GM21528 (cell line): ENCODE results near the gene GRPR.

ENCODE experiments used
- ATAC-seq: cut with Tn5 transposase; IDR thresholded peaks from one replicate; pipeline ENCODE4 v1.9.1; 2021; ENCODE audit warnings: mild to moderate bottlenecking, moderate library complexity; ENCODE audit not compliant: unreplicated experiment, low FRiP score

The GRPR gene

GRCh38 chrX:16123222-16123786 is at the start of gene GRPR:
TSS of gene GRPR (plus strand) at chrX:16123565. CDS start at chrX:16123954, 389 bp downstream.
- ATAC-seq, result peak; percentile 67

- no peak for ATAC-seq
These were observed 48.3 kb upstream of the GRPR start for GRCh38 chrX:16075087-16075486.

- ATAC-seq, result no peak
These were observed 46.5 kb upstream of the GRPR start for GRCh38 chrX:16076834-16077233.

- ATAC-seq, result no peak
These were observed 45.6 kb upstream of the GRPR start for GRCh38 chrX:16077811-16078210.

GRCh38 chrX:16081357-16081756 is 42.0 kb upstream of the GRPR start:
- no peak for ATAC-seq

- no peak for ATAC-seq
These were observed 40.8 kb upstream of the GRPR start for GRCh38 chrX:16082470-16083085.

- no peak for ATAC-seq
These were observed 36.3 kb upstream of the GRPR start for GRCh38 chrX:16087076-16087475.

GRCh38 chrX:16089086-16089485 is 34.3 kb upstream of the GRPR start:
- no peak for ATAC-seq

- no peak for ATAC-seq
These were observed 27.2 kb upstream of the GRPR start for GRCh38 chrX:16096141-16096540.

- ATAC-seq, result no peak
These were observed 22.7 kb upstream of the GRPR start for GRCh38 chrX:16100673-16101072.

- ATAC-seq, result no peak
These were observed 21.8 kb upstream of the GRPR start for GRCh38 chrX:16101581-16101980.

- no peak for ATAC-seq
These were observed 19.7 kb upstream of the GRPR start for GRCh38 chrX:16103625-16104024.

GRCh38 chrX:16112428-16112827 is 10.9 kb upstream of the GRPR start:
- no peak for ATAC-seq

GRCh38 chrX:16113978-16114565 is 9.3 kb upstream of the GRPR start:
- ATAC-seq, result no peak

GRCh38 chrX:16114611-16115010 is 8.8 kb upstream of the GRPR start:
- no peak for ATAC-seq

GRCh38 chrX:16119353-16120220 is 3.8 kb upstream of the GRPR start:
- ATAC-seq, result peak; percentile 90

GRCh38 chrX:16120431-16120830 is 2.9 kb upstream of the GRPR start:
- no peak for ATAC-seq

- no peak for ATAC-seq
These were observed 836 bp downstream of the GRPR start for GRCh38 chrX:16124201-16124600.

GRCh38 chrX:16125520-16126149 is 2.3 kb downstream of the GRPR start:
- no peak for ATAC-seq

- ATAC-seq, result no peak
These were observed 7.3 kb downstream of the GRPR start for GRCh38 chrX:16130707-16131106.

- ATAC-seq, result no peak
These were observed 11.6 kb downstream of the GRPR start for GRCh38 chrX:16134936-16135335.
